ENCODE data around the gene SNRNP27. TPM values are rescaled to one million over a fixed set of nuclear protein-coding genes. Genes with fewer than 3 reads are reported as not detected.
A peak's percentile ranks its signal among the peaks of the same experiment; 100 is the strongest.
"Not testable (repeated sequence)": the region's sequence is repeated elsewhere in the genome, so short reads cannot be mapped to it uniquely, and the experiment has no call there.

SNRNP27 gene, protein sequence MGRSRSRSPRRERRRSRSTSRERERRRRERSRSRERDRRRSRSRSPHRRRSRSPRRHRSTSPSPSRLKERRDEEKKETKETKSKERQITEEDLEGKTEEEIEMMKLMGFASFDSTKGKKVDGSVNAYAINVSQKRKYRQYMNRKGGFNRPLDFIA
- 105 and 107 TPM in 2 replicates for total RNA-seq (2014; rRNA removed; shearing (Covaris generic))

DNA sequence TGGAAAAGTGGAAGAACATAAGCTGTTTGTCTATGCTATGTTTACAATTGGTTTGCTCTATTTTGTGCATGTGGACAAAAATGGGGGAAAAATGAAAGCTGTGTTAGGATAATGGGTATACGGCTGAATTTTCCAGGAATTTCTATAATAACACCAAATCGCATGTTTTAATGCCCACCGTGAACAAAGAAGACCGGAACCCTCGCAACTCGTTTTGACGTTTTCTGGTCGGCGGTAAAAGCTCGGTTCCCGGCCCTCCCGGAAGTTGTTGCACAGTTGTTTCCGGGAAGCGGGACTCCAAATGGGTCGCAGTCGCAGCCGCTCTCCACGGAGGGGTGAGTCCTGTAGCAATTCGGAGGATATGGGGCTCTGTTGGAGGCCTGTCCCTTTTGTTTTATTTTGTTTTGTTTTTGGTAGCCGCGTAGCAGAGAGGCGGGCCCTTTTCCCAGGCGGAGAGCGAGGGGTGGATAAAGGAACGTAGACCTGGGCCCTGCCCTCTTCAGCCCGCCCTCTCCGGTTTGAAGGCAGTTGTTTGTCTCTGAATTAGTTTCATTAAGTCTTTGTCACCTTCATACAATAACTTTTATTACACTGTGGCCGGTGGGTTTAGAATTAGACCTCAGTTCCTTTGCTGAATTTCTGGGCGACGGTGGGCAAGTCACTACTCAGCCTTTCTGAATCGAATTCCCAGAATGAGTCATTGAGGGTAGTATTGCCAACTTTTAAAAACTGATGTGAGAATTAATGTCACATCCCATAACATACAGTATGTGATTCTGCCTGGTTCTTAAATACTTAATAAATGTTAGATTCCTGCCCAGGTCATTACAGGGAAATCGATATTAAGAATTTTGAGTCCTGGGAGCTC, at the start of gene SNRNP27:
SNRNP27 (plus strand) TSS at position 273 of the 868 bp plus-strand sequence; CDS start at position 302, 29 bp downstream.
- Histone ChIP-seq H3K4me3 (peak within 1 kb of the TSS; percentile 76), H3K4me1 (peaks cover 7% of the 10 kb centered on the region; the same call in 1 of the 2 replicates), H3K27ac (peak within 1 kb of the TSS; percentile 70), H3K27me3 (no peaks in the 10 kb centered on the region), H3K36me3 (peaks cover 27% of the 10 kb centered on the region), H3K9me3 (replicated peaks) (no peaks in the 10 kb centered on the region)
- DNase-seq = peak; percentile 88 to 93

DNA sequence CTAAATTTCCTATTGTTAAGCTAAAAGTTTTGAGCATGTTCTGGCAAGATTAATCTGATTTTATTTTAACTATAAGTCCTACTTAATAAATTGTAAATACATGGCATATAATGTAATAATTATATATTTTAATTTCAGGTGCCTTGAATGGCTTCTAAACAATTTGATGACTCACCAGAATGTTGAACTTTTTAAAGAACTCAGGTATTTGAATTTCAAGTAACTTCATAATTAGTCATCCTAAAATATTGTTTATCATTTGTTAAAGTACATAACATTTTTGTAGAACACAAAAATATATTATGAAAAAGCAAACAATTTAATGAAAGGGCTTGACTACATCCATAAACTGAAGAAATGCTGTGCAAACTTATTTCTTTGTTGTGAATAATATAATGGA, 49.8 kb upstream of the SNRNP27 start:
- no peak for DNase-seq
- Histone ChIP-seq H3K27ac (no peak overlapping the region), H3K9me3 (replicated peaks) (no peaks in the 10 kb centered on the region), H3K4me1 (no peaks in the 10 kb centered on the region), H3K36me3 (peaks cover 40% of the 10 kb centered on the region), H3K27me3 (no peaks in the 10 kb centered on the region), H3K4me3 (no peak overlapping the region)

DNA sequence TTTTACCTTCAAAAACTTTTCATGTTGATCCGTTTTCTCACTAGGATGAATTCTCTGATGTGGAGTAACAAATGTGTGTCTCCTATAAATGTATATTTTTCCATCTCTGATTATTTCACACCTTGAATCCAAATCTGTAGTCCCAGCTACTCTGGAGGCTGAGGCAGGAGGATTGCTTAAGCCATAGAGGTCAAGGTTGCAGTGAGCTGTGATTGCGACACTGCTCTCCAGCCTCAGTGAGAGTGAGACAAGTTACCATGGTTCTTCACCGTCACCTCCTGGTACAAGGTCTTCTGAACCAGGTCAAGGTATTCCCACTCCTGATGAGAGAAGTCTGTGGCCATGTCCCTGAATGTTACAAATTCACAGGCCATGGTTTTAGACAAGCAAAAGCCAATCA, 49.2 kb upstream of the SNRNP27 start:
- peaks cover 38% of the 10 kb centered on the region for H3K36me3 ChIP-seq
- no peaks in the 10 kb centered on the region for H3K27me3 ChIP-seq
- no peak for DNase-seq
- H3K9me3 ChIP-seq (replicated peaks) = no peaks in the 10 kb centered on the region
- no peaks in the 10 kb centered on the region for H3K4me1 ChIP-seq
- no peak overlapping the region for H3K4me3 ChIP-seq
- no peak overlapping the region for H3K27ac ChIP-seq

DNA sequence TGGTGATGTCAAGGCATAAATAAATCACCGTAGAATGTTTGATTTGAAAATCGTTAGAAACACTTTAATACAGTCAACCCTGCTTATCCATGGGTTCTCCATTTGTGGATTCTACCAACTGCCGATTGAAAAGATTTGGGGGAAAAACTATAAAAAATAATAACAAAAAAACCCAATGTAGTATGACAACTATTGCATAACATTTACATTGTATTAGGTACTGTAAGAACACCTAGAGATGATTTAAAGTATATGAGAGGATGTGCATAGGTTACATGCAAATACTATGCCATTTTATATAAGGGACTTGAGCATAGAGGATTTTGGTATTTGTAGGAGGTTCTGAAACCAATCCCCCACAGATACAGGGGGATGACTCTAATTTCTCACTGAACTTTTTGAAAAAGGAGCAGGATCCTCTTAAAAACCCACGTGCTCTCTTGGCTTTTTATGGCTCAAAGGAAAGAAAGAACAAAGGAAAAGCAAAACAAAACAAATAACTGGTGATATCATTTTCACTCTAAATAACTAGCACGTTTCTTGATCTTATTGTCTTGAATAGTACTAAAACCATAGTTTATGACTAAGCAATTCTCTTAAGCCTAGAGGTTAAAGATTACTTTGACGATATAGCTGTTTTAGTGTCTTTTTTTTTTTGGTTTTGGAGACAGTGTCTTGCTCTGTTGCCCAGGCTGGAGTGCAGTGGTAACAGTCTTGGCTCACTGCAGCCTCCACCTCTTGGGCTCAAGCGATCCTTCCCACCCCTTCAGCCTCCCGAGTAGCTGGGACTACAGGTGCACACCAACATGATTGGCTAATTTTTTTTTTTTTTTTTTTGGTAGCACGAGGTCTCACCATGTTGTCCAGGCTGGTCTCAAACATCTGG, 47.3 kb upstream of the SNRNP27 start:
- Histone ChIP-seq H3K4me1 (no peaks in the 10 kb centered on the region), H3K27me3 (no peaks in the 10 kb centered on the region), H3K36me3 (peaks cover 39% of the 10 kb centered on the region), H3K4me3 (no peak overlapping the region), H3K9me3 (replicated peaks) (no peaks in the 10 kb centered on the region), H3K27ac (no peak overlapping the region)
- DNase-seq = no peak

DNA sequence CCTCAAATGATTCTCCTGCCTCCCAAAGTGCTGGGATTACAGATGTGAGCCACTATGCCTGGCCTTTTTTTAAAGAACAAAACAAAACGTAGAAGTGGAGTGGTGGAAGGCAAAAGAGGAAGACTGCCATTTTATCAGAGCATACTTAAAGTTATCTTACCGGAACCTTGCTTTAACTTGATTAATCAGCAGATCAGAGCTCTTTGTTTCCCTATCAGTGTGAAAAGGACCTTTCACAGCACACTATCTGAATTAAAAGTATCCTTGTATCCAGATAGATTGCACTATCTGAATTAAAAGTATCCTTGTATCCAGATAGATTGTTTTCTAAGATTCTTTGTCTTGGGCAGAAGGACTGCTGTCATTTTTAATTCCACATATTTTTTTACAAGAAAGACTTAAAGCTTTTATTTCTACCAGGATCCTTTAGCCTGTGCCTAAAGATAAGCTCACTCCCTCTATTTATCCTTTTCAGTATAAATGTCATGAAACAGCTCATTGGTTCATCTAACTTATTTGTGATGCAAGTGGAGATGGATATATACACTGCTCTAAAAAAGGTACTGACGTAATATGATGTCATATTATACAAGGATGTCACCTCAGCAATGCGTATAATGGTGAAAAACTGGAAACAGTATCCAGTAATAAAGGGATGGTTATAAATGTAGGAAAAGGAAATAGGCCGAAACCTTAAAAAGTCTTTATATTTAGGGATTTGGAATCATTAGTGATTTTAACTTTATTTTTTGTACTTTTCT, 46.5 kb upstream of the SNRNP27 start:
- Histone ChIP-seq H3K9me3 (replicated peaks) (no peaks in the 10 kb centered on the region), H3K4me1 (no peaks in the 10 kb centered on the region), H3K36me3 (peaks cover 44% of the 10 kb centered on the region), H3K27me3 (no peaks in the 10 kb centered on the region), H3K27ac (no peak overlapping the region), H3K4me3 (no peak overlapping the region)
- DNase-seq = no peak

DNA sequence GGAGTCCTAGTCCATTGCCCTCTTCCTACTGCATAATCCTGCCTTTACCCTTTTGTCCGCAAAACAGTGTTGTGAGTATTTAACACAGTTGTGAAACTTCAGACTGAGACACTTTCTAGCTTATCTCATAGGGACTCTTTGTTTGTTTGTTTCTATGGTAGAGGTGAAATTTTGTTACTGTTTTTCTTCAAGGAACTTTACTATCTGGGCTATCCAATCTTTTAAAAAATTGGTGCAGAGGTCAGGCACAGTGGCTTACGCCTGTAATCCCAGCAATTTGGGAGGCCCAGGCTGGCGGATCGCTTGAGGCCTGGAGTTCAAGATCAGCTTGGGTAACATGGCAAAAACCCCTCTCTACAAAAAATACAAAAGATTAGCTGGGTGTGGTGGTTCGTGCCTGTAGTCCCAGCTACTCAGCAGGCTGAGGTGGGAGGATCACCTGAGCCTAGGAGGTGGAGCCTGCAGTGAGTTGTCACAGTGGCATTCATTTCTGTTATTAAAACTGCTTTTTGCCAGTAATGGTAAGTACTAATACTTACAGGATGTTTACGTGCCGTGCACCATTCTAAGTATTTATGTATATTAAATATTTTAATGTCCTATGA, 45.5 kb upstream of the SNRNP27 start:
- H3K4me3 ChIP-seq = no peak overlapping the region
- H3K27me3 ChIP-seq = no peaks in the 10 kb centered on the region
- H3K36me3 ChIP-seq = peaks cover 48% of the 10 kb centered on the region
- H3K27ac ChIP-seq = no peak overlapping the region
- no peaks in the 10 kb centered on the region for H3K9me3 ChIP-seq (replicated peaks)
- no peak for DNase-seq
- no peaks in the 10 kb centered on the region for H3K4me1 ChIP-seq

DNA sequence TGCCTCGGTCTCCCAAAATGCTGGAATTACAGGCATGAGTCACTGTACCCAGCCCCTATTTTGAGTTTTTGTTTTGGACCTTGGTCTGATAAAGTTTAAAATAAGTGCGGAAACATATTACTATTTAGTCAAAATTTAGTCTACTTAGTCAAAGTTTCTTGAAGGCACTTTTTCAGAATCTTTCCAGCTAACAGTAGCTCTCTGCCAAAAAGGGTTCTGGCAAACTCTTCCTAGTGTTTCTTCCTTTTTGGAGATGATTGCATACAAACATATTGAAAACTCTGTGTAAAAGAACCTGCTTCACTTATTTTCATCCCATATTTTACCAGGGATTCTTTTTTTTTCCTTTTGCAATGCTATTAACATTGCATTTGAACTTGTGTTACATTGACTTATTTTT, 35.5 kb upstream of the SNRNP27 start:
- Histone ChIP-seq H3K27me3 (no peaks in the 10 kb centered on the region), H3K36me3 (peaks cover 24% of the 10 kb centered on the region), H3K9me3 (replicated peaks) (no peaks in the 10 kb centered on the region), H3K27ac (no peak overlapping the region), H3K4me3 (no peak overlapping the region), H3K4me1 (no peaks in the 10 kb centered on the region)
- no peak for DNase-seq

DNA sequence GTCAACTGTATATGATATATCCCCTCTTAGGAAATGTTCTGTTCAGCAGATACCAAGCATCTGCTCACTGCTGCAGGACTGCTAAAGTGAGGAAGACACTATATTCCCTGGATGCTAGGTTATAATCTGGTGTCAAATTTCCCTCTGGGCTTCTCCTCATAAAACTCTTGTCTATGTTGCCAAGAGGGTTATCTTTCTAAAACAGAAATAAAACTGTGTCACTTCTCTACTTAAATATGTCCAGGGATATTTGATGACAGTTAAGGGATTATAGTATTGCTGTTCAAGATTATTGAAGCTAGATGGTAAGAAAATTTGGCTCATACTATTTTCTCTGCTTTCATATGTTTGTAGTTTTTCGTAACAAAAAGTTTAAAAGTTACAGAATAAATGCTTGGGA, 30.5 kb upstream of the SNRNP27 start:
- Histone ChIP-seq H3K27me3 (no peaks in the 10 kb centered on the region), H3K27ac (no peak overlapping the region), H3K36me3 (peaks cover 41% of the 10 kb centered on the region), H3K4me3 (no peak overlapping the region), H3K4me1 (no peaks in the 10 kb centered on the region), H3K9me3 (replicated peaks) (no peaks in the 10 kb centered on the region)
- DNase-seq = no peak

DNA sequence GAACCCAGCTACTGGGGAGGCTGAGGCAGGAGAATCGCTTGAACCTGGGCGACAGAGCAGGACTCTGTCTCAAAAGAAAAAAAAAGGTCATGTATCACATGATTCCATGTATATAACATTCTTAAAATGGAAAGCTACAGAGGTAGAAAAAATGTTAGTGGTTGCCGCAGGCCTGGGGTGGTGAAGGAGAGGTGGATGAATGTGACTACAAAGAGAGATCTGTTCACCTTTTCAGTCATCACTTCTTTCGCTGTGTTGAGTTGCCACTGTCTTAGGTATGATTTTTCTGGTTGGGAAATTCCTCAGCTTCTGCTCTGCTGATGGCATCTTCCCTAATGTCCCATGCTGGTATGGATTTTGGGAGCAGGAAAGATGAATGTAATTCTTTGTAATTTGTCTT, 5.3 kb upstream of the SNRNP27 start:
- no peak overlapping the region for H3K27ac ChIP-seq
- H3K4me3 ChIP-seq = no peak overlapping the region
- H3K36me3 ChIP-seq = no peaks in the 10 kb centered on the region
- H3K4me1 ChIP-seq = peaks cover 3% of the 10 kb centered on the region; the same call in 1 of the 2 replicates
- DNase-seq = no peak
- no peaks in the 10 kb centered on the region for H3K9me3 ChIP-seq (replicated peaks)
- H3K27me3 ChIP-seq = no peaks in the 10 kb centered on the region

DNA sequence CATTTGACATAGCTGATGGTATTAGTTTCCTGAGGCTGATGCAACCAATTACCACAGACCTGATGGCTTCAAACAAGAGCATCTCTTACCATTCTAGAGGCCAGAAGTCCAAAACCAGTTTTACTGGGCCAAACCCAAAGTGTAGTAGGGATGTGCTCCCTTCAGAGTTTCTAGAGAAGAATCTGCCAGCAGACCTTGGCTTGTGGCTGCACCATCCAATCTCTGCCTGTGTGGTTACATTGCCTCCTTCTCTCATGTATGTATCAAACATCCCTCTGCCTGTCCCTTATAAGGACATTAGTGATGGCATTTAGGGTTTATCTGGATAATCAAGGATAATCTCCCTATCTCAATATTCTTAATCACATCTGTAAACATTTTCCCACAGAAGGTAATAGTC, 4.5 kb upstream of the SNRNP27 start:
- Histone ChIP-seq H3K36me3 (no peaks in the 10 kb centered on the region), H3K27me3 (no peaks in the 10 kb centered on the region), H3K4me1 (peaks cover 4% of the 10 kb centered on the region; the same call in 1 of the 2 replicates), H3K9me3 (replicated peaks) (no peaks in the 10 kb centered on the region), H3K4me3 (no peak overlapping the region), H3K27ac (no peak overlapping the region)
- no peak for DNase-seq

DNA sequence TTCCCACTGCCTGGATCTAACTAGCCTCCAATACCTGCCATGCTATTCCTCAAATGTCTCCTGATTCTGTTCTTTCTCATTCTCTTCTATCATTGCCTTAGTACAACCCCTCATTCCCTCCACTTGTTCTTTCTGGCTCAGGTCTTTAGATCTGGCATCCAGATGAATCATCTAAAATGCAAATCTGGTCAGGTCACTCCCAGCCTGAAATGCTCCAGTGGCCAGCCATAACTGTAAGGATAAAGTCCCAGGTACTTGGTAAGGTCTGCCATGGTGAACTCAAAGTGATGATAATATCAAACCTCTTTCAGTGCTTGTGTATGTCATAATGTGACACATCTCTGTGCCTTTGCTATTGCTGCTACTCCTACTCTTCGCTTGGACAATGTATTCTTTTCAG, 2.9 kb upstream of the SNRNP27 start:
- DNase-seq = no peak
- H3K27me3 ChIP-seq = no peaks in the 10 kb centered on the region
- H3K4me3 ChIP-seq = no peak overlapping the region
- H3K4me1 ChIP-seq = peaks cover 7% of the 10 kb centered on the region; the same call in 1 of the 2 replicates
- H3K36me3 ChIP-seq = peaks cover 4% of the 10 kb centered on the region; the same call in 1 of the 2 replicates
- H3K9me3 ChIP-seq (replicated peaks) = no peaks in the 10 kb centered on the region
- H3K27ac ChIP-seq = no peak overlapping the region

DNA sequence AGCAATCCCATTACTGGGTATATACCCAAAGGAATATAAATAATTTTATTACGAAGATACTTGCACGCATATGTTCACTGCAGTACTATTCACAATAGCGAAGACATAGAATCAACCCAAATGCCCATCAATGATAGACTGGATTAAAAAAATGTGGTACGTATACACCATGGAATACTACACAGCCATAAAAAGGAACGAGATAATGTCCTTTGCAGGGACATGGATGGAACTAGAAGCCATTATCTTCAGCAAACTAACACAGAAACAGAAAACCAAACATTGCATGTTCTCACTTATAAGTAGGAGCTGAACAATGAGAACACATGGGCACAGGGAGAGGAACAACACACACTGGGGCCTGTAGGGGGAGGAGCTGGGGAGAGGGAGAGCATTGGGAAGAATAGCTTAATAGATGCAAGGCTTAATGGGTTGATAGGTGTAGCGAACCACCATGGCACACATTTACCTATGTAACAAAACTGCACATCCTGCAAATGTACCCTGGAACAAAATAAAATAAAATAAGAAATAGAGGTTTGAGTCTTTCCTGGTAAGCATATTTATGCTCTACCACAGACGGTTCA, 825 bp upstream of the SNRNP27 start:
- not testable (repeated sequence) for H3K9me3 ChIP-seq (replicated peaks); H3K4me1 ChIP-seq; H3K27me3 ChIP-seq
- Histone ChIP-seq H3K27ac (peak overlapping the region; percentile 70), H3K36me3 (peaks cover 20% of the 10 kb centered on the region), H3K4me3 (peak overlapping the region; percentile 76)
- DNase-seq = peak; percentile 33 to 38

DNA sequence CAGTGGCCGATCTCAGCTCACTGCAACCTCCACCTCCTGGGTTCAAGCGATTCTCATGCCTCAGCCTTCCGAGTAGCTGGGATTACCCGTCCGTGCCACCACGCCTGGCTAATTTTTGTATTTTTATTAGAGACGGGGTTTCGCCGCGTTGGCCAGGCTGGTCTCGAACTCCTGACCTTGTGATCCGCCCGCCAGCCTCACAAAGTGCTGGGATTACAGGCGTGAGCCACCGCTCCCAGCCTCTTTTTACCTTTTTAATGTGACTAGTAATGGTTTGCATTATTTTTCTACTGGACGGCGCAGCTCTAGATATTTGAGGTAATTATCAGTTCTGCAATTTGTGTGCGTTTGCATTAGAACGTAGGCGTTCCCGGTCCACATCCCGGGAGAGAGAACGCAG, 981 bp downstream of the SNRNP27 start:
- peak overlapping the region; percentile 76 for H3K4me3 ChIP-seq
- H3K27ac ChIP-seq = not testable (repeated sequence)

More for the DNA sequence above, 981 bp downstream of the SNRNP27 start:
- not testable (repeated sequence) for DNase-seq; H3K4me1 ChIP-seq; H3K9me3 ChIP-seq (replicated peaks); H3K27me3 ChIP-seq
- H3K36me3 ChIP-seq = peaks cover 34% of the 10 kb centered on the region
